Osteocyte (in vitro differentiated cells): ENCODE data around the gene ENDOU. TPM values are rescaled to one million over a fixed set of nuclear protein-coding genes. Genes with fewer than 3 reads are reported as not detected.

Experiments used
- DNase-seq: peaks from one replicate; pipeline ENCODE4 v3.0.0; 2021; ENCODE audit warnings: mixed read lengths; ENCODE audit not compliant: unreplicated experiment; ENCODE audit errors: extremely low spot score
- H3K27ac Mint-ChIP-seq: one replicate; pipeline ENCODE4 v1.8.0; 2021; ENCODE audit warnings: mild to moderate bottlenecking, mixed read lengths; ENCODE audit not compliant: unreplicated experiment
- H3K27me3 Mint-ChIP-seq: one replicate; pipeline ENCODE4 v1.8.0; 2021; ENCODE audit warnings: mixed read lengths; ENCODE audit not compliant: unreplicated experiment
- H3K36me3 Mint-ChIP-seq: one replicate; pipeline ENCODE4 v1.8.0; 2021; ENCODE audit warnings: mixed read lengths; ENCODE audit not compliant: unreplicated experiment
- H3K4me1 Mint-ChIP-seq: one replicate; pipeline ENCODE4 v1.8.0; 2021; ENCODE audit warnings: mixed read lengths; ENCODE audit not compliant: unreplicated experiment
- H3K4me3 Mint-ChIP-seq: one replicate; pipeline ENCODE4 v1.8.0; 2021; ENCODE audit warnings: mild to moderate bottlenecking, moderate library complexity, mixed read lengths; ENCODE audit not compliant: unreplicated experiment
- H3K9me3 Mint-ChIP-seq: one replicate; pipeline ENCODE4 v1.8.0; 2021; ENCODE audit warnings: mixed read lengths; ENCODE audit not compliant: unreplicated experiment
- total RNA-seq: library from RNA; stranded (reverse); gene quantifications from 2 replicates; pipeline ENCODE4 v1.2.1, GENCODE V29; 2021
- TF ChIP-seq, protein P1 (sequence below): fragments of 200-600 bp; sonication (generic); IDR thresholded peaks from 2 replicates; pipeline ENCODE4 v1.5.0; 2021; ENCODE audit warnings: antibody characterized with exemption, mild to moderate bottlenecking, moderate library complexity

Gene ENDOU
- total RNA-seq, 1 donor from 2014 or later: not detected

DNA sequence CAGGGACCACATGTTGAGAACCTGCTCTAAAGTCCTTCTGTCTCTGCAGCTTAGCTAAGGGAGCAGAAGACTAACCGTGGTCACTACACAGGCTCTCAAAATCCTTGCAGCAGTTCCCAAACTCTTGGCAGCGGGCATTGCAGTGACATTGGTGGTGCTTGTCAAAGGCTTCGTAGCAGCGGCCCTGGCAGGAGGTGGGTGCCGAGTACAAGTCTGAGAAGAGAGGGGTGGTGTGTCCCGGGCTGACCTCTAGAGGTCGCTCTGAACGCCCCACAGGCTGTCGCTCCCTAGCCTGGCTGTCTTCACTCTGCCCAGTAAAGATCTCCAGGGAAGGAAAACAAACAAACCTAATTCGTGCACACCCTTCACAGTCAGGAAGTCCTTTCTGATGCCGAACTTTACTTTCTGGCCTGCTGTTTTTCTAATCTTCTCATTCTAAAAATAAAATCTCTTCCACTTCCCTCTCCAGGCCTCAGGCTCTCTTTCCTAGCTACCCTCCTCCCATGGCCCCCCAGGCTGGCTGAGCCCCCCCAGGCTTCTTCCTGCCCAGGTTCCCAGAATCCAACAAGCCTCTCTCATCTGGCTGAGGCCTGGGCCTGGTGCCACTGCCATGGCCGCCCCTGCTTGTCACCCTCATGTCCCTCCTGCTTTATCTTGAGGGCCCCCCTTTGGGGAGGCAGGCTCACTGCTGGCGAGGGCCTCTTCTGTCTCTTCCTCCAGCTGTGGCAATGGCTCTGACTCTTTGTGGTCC is 7.7 kb downstream of the ENDOU start:
- no peaks in the 10 kb centered on the region for H3K27me3 Mint-ChIP-seq
- H3K4me1 Mint-ChIP-seq: peaks cover 24% of the 10 kb centered on the region
- no peaks in the 10 kb centered on the region for H3K9me3 Mint-ChIP-seq
- peak overlapping the region; percentile 97 for H3K27ac Mint-ChIP-seq
- TF ChIP-seq, protein P1, sequence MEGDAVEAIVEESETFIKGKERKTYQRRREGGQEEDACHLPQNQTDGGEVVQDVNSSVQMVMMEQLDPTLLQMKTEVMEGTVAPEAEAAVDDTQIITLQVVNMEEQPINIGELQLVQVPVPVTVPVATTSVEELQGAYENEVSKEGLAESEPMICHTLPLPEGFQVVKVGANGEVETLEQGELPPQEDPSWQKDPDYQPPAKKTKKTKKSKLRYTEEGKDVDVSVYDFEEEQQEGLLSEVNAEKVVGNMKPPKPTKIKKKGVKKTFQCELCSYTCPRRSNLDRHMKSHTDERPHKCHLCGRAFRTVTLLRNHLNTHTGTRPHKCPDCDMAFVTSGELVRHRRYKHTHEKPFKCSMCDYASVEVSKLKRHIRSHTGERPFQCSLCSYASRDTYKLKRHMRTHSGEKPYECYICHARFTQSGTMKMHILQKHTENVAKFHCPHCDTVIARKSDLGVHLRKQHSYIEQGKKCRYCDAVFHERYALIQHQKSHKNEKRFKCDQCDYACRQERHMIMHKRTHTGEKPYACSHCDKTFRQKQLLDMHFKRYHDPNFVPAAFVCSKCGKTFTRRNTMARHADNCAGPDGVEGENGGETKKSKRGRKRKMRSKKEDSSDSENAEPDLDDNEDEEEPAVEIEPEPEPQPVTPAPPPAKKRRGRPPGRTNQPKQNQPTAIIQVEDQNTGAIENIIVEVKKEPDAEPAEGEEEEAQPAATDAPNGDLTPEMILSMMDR: peak; percentile 94
- peak; percentile 91 for DNase-seq
- peaks cover 1% of the 10 kb centered on the region for H3K36me3 Mint-ChIP-seq
- H3K4me3 Mint-ChIP-seq: no peak overlapping the region

DNA sequence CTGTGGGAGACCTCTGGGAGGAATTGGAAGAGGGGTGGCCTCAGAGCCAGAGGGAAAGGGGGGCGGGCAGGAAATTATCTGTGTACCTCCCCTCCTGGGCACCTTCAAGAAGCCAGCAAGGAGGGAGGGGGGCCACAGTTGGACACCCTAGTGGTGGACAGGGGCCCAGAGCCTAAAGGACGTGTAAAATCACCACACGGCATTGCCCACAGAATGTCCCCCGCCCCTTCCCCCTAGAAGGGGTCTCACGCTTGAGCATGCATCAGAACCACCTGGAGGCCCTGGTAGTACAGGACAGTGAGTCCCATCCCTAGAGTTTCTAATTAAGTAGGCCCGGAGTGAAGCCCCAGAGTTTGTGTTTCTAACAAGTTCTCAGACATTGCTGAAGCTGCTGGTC is 8.2 kb downstream of the ENDOU start:
- H3K4me1 Mint-ChIP-seq: peaks cover 24% of the 10 kb centered on the region
- H3K27me3 Mint-ChIP-seq: no peaks in the 10 kb centered on the region
- peak overlapping the region; percentile 97 for H3K27ac Mint-ChIP-seq
- DNase-seq: peak; percentile 62
- H3K9me3 Mint-ChIP-seq: no peaks in the 10 kb centered on the region
- no peak overlapping the region for H3K4me3 Mint-ChIP-seq
- TF ChIP-seq, protein P1: no peak
- peaks cover 1% of the 10 kb centered on the region for H3K36me3 Mint-ChIP-seq

DNA sequence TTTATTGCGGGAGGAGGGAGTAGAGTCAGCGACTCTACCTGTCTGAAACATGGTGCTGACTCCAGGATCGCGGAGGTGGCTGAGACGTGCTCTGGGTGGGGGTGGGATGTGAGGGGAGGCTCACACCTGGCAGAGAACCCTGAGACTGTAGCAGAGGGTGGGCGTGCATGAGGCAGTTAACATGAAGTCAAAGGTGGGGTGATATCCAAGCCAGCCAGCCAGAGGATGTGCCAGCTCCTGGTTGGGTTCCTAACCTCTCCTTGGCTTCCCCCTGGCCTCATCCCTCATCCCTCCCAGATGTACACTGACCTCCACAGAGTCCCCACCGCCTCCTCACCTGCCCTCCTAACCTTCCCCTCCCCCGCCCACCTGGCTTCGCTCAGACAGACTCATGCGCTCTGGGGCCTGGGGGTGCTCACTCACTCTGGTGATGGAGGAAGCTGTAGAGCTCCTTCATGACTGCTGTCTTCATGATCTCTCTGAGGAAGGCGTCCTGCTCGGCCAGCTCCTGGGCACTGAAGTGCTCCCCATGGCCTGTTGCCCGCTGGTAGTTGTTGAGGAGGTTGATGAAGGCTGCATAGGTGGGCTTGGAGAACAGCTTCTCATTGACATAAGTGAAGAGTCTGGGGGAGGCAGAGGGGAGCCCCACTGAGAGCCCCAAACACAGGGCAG is 9.3 kb downstream of the ENDOU start:
- peaks cover 24% of the 10 kb centered on the region for H3K4me1 Mint-ChIP-seq
- TF ChIP-seq, protein P1: no peak
- DNase-seq: peak; percentile 80
- no peaks in the 10 kb centered on the region for H3K27me3 Mint-ChIP-seq
- no peak overlapping the region for H3K4me3 Mint-ChIP-seq
- peaks cover 1% of the 10 kb centered on the region for H3K36me3 Mint-ChIP-seq
- H3K27ac Mint-ChIP-seq: no peak overlapping the region
- H3K9me3 Mint-ChIP-seq: no peaks in the 10 kb centered on the region

DNA sequence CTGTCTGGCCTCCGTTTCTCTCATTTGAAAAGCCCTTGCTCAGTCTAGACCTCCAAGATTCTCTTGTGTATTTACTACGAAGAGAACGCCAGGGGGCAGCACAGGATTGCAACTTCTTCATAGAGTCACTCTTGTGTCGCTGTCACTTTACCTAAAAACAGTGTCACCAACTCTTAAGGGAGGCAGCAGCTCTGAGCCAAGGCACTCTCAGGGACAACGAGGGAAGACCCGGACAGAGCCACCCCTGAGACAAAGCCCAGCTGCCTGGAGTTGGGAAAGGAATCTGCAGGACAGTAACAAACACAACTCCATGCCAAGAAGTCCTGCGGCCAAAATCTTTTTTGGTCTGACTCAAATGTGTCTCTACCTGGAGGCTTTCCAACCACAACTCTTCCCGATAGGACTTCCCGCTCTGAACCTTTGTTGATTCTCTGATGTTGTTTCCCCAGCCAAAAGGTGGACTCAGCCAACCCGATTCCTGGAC is 9.9 kb downstream of the ENDOU start:
- Mint-ChIP-seq H3K4me1 (peaks cover 24% of the 10 kb centered on the region), H3K4me3 (no peak overlapping the region), H3K9me3 (no peaks in the 10 kb centered on the region), H3K27ac (no peak overlapping the region), H3K36me3 (peaks cover 1% of the 10 kb centered on the region), H3K27me3 (no peaks in the 10 kb centered on the region)
- DNase-seq: peak; percentile 85
- TF ChIP-seq, protein P1: peak; percentile 88

DNA sequence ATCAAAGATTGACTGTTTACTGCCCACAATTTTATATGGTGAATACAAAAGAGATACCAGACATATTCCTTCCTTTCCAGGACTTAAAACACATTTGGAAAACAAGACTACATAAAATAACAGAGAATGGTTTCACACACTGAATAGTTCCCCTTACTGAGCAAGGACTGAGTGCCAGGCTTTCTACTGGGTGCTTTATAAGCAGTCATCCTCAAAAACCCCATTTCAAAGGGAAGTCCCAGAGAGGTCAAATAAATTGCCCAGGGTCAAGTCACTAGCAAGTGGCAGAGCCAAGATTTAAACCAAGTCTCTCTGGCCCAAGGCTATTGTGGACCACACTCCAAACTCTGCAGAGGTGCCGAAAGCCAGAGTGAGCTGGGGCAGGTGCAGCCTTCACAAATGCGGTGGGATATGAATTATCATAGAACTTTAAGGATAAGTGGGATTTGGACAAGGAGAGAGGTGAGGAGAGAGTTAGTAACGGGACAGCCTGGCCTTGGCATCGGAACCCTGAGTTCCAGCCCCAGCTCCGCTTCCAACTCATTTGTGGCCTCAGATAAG is 10.4 kb downstream of the ENDOU start:
- no peaks in the 10 kb centered on the region for H3K27me3 Mint-ChIP-seq
- H3K27ac Mint-ChIP-seq: no peak overlapping the region
- H3K9me3 Mint-ChIP-seq: no peaks in the 10 kb centered on the region
- H3K36me3 Mint-ChIP-seq: peaks cover under 1% of the 10 kb centered on the region
- H3K4me3 Mint-ChIP-seq: no peak overlapping the region
- TF ChIP-seq, protein P1: no peak
- H3K4me1 Mint-ChIP-seq: peaks cover 24% of the 10 kb centered on the region
- DNase-seq: no peak
